ENCODE measurements around the gene TRPV4. TPM values are rescaled to one million over a fixed set of nuclear protein-coding genes. Genes with fewer than 3 reads are reported as not detected.

Gene TRPV4
- total RNA-seq, 6 experiments from 2014 or later = 5.3 to 10.3 (median 6.7) TPM

GRCh38 chr12:109767991-109768900, 65.0 kb downstream of the TRPV4 start:
- TF ChIP-seq, protein P1, sequence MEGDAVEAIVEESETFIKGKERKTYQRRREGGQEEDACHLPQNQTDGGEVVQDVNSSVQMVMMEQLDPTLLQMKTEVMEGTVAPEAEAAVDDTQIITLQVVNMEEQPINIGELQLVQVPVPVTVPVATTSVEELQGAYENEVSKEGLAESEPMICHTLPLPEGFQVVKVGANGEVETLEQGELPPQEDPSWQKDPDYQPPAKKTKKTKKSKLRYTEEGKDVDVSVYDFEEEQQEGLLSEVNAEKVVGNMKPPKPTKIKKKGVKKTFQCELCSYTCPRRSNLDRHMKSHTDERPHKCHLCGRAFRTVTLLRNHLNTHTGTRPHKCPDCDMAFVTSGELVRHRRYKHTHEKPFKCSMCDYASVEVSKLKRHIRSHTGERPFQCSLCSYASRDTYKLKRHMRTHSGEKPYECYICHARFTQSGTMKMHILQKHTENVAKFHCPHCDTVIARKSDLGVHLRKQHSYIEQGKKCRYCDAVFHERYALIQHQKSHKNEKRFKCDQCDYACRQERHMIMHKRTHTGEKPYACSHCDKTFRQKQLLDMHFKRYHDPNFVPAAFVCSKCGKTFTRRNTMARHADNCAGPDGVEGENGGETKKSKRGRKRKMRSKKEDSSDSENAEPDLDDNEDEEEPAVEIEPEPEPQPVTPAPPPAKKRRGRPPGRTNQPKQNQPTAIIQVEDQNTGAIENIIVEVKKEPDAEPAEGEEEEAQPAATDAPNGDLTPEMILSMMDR (IDR thresholded peaks at IDR 0.05) = no peak
- no peak for TF ChIP-seq POLR2A (IDR thresholded peaks at IDR 0.05)
- Histone ChIP-seq H3K27me3 (no peaks in the 10 kb centered on the region), H3K36me3 (no peaks in the 10 kb centered on the region), H3K27ac (no peak overlapping the region), H3K4me3 (no peak overlapping the region), H3K4me1 (peaks cover 0 to 6% (median 1%) of the 10 kb centered on the region in 4 donors), H3K9me3 (no peaks in the 10 kb centered on the region)
- ATAC-seq = no peak
- WGBS (ENCODE audit: insufficient coverage, low coverage, low lambda C conversion rate, missing lambda C conversion rate) = no CpG with 5 or more reads among the region's 54 CpGs
- DNase-seq = peak in 2 of 3 donors; percentile 44 to 51
- intact Hi-C loops (cut with DNase I) = no loop called here

GRCh38 chr12:109767456-109767855, 65.7 kb downstream of the TRPV4 start:
- Histone ChIP-seq H3K36me3 (no peaks in the 10 kb centered on the region), H3K27me3 (no peaks in the 10 kb centered on the region), H3K9me3 (no peaks in the 10 kb centered on the region), H3K4me3 (no peak overlapping the region), H3K27ac (no peak overlapping the region), H3K4me1 (no peaks in the 10 kb centered on the region)
- WGBS (ENCODE audit: insufficient coverage, low coverage, low lambda C conversion rate, missing lambda C conversion rate) = 100% methylated on average over 1 of the region's 4 CpGs
- DNase-seq (peak in 1 of 3 donors; percentile 17), ATAC-seq (no peak)
- no peak for TF ChIP-seq POLR2A (IDR thresholded peaks at IDR 0.05)
- TF ChIP-seq, protein P1 (IDR thresholded peaks at IDR 0.05) = no peak
- intact Hi-C loops (cut with DNase I) = no loop called here

GRCh38 chr12:109766251-109766778, 66.9 kb downstream of the TRPV4 start:
- Histone ChIP-seq H3K4me1 (no peaks in the 10 kb centered on the region), H3K4me3 (no peak overlapping the region), H3K27me3 (no peaks in the 10 kb centered on the region), H3K9me3 (no peaks in the 10 kb centered on the region), H3K36me3 (no peaks in the 10 kb centered on the region), H3K27ac (no peak overlapping the region)
- 81% methylated on average over 8 of the region's 12 CpGs for WGBS (ENCODE audit: insufficient coverage, low coverage, low lambda C conversion rate, missing lambda C conversion rate)
- DNase-seq = peak in 2 of 3 donors; percentile 22 to 23
- intact Hi-C loops (cut with DNase I) = no loop called here
- no peak for ATAC-seq
- no peak for TF ChIP-seq POLR2A (IDR thresholded peaks at IDR 0.05)
- TF ChIP-seq, protein P1 (IDR thresholded peaks at IDR 0.05) = no peak

GRCh38 chr12:109765446-109765810, 67.8 kb downstream of the TRPV4 start:
- DNase-seq = peak in 2 of 3 donors; percentile 19 to 29
- H3K9me3 ChIP-seq = no peaks in the 10 kb centered on the region
- H3K27ac ChIP-seq = no peak overlapping the region
- intact Hi-C loops (cut with DNase I) = no loop called here
- peaks cover 0 to 7% (median under 1%) of the 10 kb centered on the region in 4 donors for H3K4me1 ChIP-seq
- ATAC-seq = no peak
- no peaks in the 10 kb centered on the region for H3K36me3 ChIP-seq
- TF ChIP-seq POLR2A (IDR thresholded peaks at IDR 0.05) = no peak
- TF ChIP-seq, protein P1 (IDR thresholded peaks at IDR 0.05) = no peak
- 94% methylated on average over 3 of the region's 6 CpGs for WGBS (ENCODE audit: insufficient coverage, low coverage, low lambda C conversion rate, missing lambda C conversion rate)
- no peak overlapping the region for H3K4me3 ChIP-seq
- H3K27me3 ChIP-seq = no peaks in the 10 kb centered on the region
